ENCODE data around the gene TAS2R20. TPM values are rescaled to one million over a fixed set of nuclear protein-coding genes. Genes with fewer than 3 reads are reported as not detected.

TAS2R20 gene
- total RNA-seq, 1 experiment from 2014 or later: 1.3 TPM

DNA sequence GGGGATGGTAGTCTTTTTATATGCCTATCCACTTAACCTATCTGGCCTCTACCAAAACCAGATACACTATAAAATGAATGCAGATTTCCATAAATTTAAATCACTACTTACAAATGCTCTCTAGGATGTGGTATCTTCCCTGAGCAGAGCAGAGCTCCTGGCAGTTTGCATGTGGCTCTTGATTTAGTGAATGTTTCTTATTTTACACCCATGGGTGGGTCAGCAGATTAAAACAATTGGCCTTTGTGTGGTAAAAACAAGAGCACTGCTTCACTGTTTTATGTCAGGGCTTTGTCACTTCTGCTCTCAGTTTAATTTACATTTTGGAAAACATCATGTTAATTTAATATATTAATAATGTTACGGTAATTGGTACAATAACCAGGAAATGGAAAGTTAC lies 18.8 kb upstream of the TAS2R20 start:
- Histone ChIP-seq H2BK15ac (ENCODE audit: low read depth, low read length) (no peak overlapping the region), H3K14ac (ENCODE audit: insufficient read depth, low read length) (no peak overlapping the region), H4K20me1 (ENCODE audit: control insufficient read depth, insufficient read depth, insufficient read length) (no peaks in the 10 kb centered on the region), H3K27ac (ENCODE audit: insufficient read length, low read depth, low read length) (no peak overlapping the region), H3K4ac (ENCODE audit: low read depth, low read length) (no peak overlapping the region), H4K5ac (ENCODE audit: insufficient read length, low read depth, low read length) (no peak overlapping the region), H2BK5ac (ENCODE audit: insufficient read length, low read length) (no peak overlapping the region), H4K91ac (ENCODE audit: insufficient read length, low read depth, low read length) (no peak overlapping the region), H2AK5ac (ENCODE audit: insufficient read length, low read length) (no peak overlapping the region), H3K4me2 (ENCODE audit: insufficient read depth, insufficient read length, low read length) (no peak overlapping the region), H3K56ac (ENCODE audit: insufficient read length, low read depth, low read length) (no peak overlapping the region), H3T11ph (ENCODE audit: low read length) (no peak overlapping the region), H3K27me3 (ENCODE audit: insufficient read depth, low read length) (no peaks in the 10 kb centered on the region), H2BK20ac (ENCODE audit: low read depth, low read length, poor library complexity, severe bottlenecking) (no peak overlapping the region), H3K79me1 (ENCODE audit: insufficient read depth, low read depth, low read length, poor library complexity, severe bottlenecking) (no peaks in the 10 kb centered on the region), H3K4me1 (ENCODE audit: insufficient read depth, low read length) (no peaks in the 10 kb centered on the region), H2BK120ac (ENCODE audit: low read depth, low read length, poor library complexity, severe bottlenecking) (no peak overlapping the region), H3K9ac (ENCODE audit: extremely low read depth, insufficient read length, low read length) (no peak overlapping the region), H2BK12ac (ENCODE audit: insufficient read length, low read depth, low read length) (no peak overlapping the region), H3K9me3 (ENCODE audit: control insufficient read depth, low read depth, low read length) (no peaks in the 10 kb centered on the region), H3K18ac (ENCODE audit: insufficient read length, low read depth, low read length) (no peak overlapping the region), H3K23ac (ENCODE audit: insufficient read length, low read depth, low read length) (no peak overlapping the region), H3K79me2 (ENCODE audit: insufficient read depth, low read length) (no peaks in the 10 kb centered on the region), H4K8ac (replicated peaks; ENCODE audit: insufficient read length, low read depth, low read length) (no peak overlapping the region), H2AFZ (ENCODE audit: low read length) (no peak overlapping the region), H3K23me2 (ENCODE audit: insufficient read length, low read depth, low read length, poor library complexity, severe bottlenecking) (no peaks in the 10 kb centered on the region)
- H3K36me3 Mint-ChIP-seq (ENCODE audit: insufficient read depth in 1 of 3, low read depth in 3 of 3): no peaks in the 10 kb centered on the region; a peak in 3 of 7 replicates
- no peak for DNase-seq
- H3K4me3 Mint-ChIP-seq: no peak overlapping the region
- no CpG with 5 or more reads among the region's 1 CpG for WGBS (ENCODE audit: extremely low coverage, insufficient read length, low lambda C conversion rate)
- H3K4me1 Mint-ChIP-seq: 0 out of 4 replicates have a peak, but pooled peaks cover 0 to 2% of the 10 kb centered on the region in 2 experiments
- H3K27me3 Mint-ChIP-seq (ENCODE audit: low read depth): no peaks in the 10 kb centered on the region
- no peaks in the 10 kb centered on the region for H3K9me3 Mint-ChIP-seq
- no peak overlapping the region for H3K27ac Mint-ChIP-seq
- no peak for TF ChIP-seq CTCF (conservative IDR thresholded peaks at IDR 0.05)
